NCI-H69 (cell line): ENCODE measurements around the gene CFAP57.

ENCODE experiments used
- DNase-seq: peaks from one replicate; lab custom pipeline; 2025; lab: John Stamatoyannopoulos, UW

Gene CFAP57

DNA sequence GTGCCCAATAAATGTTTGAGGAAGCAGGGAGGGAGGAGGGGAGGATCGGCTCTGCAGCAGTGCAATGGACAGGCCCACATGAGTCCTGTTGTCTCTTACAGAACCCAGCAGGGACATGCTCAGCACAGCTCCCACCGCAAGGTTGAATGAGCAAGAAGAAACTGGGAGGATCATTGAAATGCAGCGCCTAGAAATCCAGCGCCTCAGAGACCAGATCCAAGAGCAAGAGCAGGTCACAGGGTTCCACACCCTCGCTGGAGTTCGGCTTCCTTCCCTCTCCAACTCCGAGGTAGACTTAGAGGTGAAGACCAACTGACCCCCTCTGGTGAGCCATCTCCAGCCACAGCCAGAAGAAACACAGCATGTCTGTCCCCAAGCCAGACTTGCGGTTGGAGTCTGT lies 81.7 kb downstream of the CFAP57 start:
- DNase-seq = no peak

DNA sequence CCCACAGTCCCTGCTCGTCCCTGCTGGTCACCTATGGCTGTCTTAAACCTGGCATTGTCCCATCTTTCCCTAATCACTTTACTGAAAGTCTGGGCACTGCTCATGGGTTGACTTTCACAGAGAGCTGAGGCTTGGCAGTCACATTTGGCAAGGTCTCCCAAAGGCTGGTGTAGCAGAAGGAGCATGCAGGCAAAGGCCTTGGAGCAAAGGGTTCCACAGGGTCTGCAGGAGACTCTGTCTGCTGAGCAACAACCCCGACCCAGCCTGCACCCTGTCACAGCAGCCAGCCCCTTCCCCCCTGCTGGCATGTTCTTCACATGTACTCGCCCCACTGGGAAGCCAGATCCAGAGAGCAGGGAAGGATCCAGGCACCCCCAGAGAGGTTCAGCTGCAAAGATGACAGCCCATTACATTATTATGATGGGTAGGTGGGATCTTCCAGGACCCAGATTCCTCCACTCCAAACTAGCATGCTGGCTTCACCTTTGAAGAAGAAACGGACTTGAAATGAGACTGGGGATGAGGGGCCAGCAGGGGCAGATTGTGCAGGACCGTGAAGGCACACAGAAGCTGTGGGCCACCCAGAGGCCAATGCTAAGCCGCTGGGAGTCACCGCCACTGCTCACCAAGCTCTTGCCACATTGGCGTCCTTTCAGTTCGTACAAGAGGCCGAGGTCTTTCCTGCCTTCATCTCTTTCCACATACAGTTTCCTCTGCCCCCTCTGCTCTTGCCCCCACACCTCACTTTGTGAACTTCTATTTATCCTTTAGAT lies 83.5 kb downstream of the CFAP57 start:
- no peak for DNase-seq

GRCh38 chr1:43256675-43257570 lies 84.8 kb downstream of the CFAP57 start:
- no peak for DNase-seq

GRCh38 chr1:43258370-43258769 lies 86.2 kb downstream of the CFAP57 start:
- no peak for DNase-seq

DNA sequence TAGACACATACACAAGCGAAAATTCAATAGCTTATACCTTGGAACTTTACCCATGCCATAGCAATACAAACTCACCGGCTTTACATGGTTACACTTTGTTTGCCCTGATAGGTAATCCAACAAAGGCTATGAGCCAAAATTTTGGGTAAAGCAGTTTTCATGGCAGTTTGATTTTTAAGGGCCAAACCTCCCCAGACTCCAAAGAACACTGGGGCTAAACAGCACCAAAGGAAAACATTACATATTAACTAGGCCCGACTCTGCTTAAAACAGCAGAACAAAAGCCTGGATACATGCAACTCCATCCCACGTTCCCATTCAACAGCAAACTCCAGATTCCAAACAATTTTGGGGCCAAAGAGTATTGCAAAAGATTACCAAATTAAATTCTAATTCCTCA lies 93.3 kb downstream of the CFAP57 start:
- no peak for DNase-seq

- no peak for DNase-seq
Observed at GRCh38 chr1:43266881-43267280, 94.8 kb downstream of the CFAP57 start.

GRCh38 chr1:43267291-43267805 lies 95.2 kb downstream of the CFAP57 start:
- DNase-seq = no peak

- no peak for DNase-seq
Observed at GRCh38 chr1:43267818-43268425, 95.8 kb downstream of the CFAP57 start.

DNA sequence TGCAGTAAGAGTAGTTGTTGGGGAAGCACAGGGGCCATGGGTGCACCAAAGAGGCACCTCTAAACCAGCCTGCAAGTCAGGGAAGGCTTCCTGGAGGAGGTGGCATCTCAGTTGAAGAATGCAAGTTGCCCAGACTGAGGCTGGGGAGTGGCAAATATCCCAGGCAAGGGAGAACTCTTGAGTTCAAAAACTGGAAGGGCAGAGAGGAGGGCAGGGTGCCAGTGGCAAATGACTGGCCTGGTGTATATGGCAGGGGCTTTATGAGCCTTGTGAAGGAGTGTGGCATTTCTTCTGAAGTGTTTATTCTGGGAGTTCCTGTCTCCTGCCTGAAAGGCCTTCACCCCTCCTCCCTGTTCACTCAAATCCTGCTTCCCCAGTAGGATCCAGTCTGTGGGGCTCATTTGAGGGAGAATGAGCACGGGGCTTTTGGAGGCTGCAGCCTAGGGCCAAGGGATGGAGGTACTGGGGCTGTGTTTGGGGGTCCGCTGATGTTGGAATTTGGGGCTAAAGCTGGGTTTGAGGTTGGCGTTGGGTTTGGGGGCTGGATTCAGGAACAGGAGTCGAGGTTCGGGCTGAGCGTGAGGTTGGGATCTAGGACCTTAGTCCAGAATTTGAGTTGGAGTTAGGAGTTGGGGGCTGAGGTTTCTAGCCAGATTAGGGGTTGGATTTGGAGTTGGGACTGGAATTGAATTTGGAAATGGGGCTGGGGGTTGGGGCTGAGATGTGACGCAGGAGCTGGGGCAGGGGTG lies 97.7 kb downstream of the CFAP57 start, which contains the start of gene TMEM125:
Gene TMEM125 (plus strand): TSS at position 357 of the 749 bp plus-strand sequence. CDS start 2,740 bp downstream, outside the sequence.
- no peak for DNase-seq

- DNase-seq = peak; percentile 73
Observed at GRCh38 chr1:43270421-43271095, 98.4 kb downstream of the CFAP57 start.

- no peak for DNase-seq
Observed at GRCh38 chr1:43271186-43272118, 99.3 kb downstream of the CFAP57 start.

DNA sequence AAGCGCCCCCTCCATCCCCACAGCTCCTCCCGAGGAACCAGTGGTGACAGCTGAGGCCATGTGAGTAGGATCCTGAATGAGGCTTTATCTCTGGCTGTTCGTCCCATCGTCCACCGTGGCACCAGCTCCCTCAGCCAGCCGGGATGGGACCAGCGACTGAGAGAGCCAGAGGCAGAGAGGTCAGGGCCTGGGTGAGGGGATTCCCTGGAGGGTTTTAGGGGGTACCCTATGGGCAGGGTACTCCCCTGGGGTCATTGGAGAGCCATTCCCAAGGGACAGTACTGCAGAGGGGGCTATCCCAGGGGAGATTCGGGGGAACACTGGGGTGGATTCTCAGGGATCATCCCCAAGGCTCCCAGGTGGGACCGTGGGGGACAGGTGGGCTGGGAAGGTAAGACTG lies 100.0 kb downstream of the CFAP57 start:
- no peak for DNase-seq

DNA sequence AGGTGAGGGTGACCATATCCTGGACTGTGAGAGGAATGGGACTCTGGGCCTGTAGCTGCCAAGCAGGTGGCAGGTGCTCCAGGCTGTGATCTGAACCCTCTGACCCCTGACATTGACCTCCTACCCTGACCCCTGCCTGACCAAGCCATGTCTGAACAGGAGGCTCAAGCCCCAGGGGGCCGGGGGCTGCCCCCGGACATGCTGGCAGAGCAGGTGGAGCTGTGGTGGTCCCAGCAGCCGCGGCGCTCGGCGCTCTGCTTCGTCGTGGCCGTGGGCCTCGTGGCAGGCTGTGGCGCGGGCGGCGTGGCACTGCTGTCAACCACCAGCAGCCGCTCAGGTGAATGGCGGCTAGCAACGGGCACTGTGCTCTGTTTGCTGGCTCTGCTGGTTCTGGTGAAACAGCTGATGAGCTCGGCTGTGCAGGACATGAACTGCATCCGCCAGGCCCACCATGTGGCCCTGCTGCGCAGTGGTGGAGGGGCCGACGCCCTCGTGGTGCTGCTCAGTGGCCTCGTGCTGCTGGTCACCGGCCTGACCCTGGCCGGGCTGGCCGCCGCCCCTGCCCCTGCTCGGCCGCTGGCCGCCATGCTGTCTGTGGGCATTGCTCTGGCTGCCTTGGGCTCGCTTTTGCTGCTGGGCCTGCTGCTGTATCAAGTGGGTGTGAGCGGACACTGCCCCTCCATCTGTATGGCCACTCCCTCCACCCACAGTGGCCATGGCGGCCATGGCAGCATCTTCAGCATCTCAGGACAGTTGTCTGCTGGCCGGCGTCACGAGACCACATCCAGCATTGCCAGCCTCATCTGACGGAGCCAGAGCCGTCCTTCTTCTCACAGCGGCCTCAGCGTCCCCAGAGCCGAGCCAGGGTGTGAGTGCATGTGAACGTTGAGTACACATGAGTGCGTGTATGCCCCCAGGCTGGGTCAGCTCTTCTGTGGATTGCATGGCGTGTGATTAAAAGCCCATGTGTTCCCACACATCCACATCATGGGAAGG lies 100.7 kb downstream of the CFAP57 start:
- no peak for DNase-seq

GRCh38 chr1:43273708-43274107 lies 101.6 kb downstream of the CFAP57 start:
- DNase-seq = no peak

DNA sequence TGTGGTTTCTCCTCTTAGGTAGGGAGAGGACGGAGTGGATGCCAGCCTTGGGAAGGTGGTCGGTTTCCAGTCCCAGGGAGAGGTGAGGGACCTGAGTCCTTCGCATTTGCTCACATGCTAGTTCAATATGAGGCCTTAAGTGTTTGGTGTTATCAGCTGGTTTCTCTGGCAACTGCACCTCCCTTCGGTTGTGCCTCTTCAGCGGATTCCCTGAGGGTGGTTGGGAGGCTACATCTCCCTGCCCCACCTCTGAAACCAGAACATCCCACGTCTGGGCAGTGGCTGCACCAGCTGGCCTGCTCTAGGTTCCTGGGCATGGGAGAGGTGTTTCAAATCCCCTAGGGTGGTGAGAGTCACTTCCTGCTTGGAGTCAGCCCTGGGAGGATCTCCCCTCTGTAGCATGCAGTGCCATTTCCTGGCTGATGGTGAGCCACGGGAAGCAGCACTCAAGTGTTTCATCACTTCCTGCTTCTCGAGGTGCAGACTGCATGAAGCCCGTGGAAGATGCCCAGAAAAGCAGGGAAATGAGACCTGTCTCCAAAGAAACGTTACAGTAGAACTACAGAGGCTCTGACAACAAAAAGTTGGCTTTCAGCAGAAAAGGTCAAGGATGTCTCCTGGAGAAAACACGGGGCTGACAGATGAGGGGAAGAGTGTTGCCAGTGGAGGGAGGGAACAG lies 102.1 kb downstream of the CFAP57 start:
- DNase-seq = peak; percentile 55

- DNase-seq = no peak
Observed at GRCh38 chr1:43274804-43275180, 102.7 kb downstream of the CFAP57 start.

DNA sequence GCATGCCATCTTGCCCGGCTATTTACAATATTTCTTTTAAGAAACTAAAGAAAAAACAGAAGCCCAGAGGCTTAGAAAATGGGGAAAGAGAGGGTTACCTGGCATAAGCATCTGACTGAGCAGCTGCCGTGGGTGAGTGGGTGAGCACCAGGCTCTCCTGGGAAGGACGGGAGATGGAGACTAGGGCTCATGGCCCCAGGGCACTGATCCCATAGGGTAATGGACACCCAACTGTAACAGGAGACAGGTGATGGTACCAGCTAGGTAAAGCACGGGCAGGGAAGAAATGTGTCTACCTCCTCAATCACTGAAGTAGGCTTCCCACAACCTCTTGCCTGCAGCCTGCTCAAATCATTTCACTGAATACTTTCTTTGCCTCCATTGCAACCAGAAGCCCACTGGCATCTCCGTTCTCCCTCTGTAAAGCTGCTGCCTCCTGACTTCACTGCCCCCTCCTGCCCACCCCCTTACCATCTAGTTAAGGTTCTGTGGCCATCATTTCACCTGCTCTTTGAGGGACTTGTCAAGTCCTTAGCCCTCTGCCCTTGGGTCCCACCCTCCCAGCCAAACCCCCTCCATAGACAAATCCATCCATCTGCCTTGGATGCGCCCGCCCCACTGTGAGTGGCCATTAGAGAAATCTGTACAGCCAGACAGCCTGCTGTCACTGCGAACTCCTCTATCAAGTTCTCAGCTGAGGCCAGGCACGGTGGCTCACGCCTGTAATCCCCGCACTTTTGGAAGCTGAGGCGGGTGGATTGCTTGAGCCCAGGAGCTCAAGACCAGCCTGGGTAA lies 103.9 kb downstream of the CFAP57 start:
- no peak for DNase-seq
